KBM-7 (cell line): ENCODE data around the gene OR11G2.
"Not testable (repeated sequence)": the region's sequence is repeated elsewhere in the genome, so short reads cannot be mapped to it uniquely, and the experiment has no call there.

Experiments
- DNase-seq: peaks from one replicate; pipeline ENCODE4 v3.0.0-alpha.2; 2015
- in situ Hi-C: fragments of 300-500 bp; cut with MboI; formaldehyde crosslinking; loops from 2 replicates; pipeline ENCODE4 v1.14.3; 2020; ENCODE audit warnings: low sequenced_read_pairs, low pct_unique_long_range_greater_than_20kb, mixed read lengths

Gene OR11G2

GRCh38 chr14:20190596-20190995, at the start of gene OR11G2:
TSS of gene OR11G2 (plus strand) at chr14:20190896. CDS start at chr14:20197438, 6,542 bp downstream.
- no peak for DNase-seq
- in situ Hi-C loops: no loop called here

DNA sequence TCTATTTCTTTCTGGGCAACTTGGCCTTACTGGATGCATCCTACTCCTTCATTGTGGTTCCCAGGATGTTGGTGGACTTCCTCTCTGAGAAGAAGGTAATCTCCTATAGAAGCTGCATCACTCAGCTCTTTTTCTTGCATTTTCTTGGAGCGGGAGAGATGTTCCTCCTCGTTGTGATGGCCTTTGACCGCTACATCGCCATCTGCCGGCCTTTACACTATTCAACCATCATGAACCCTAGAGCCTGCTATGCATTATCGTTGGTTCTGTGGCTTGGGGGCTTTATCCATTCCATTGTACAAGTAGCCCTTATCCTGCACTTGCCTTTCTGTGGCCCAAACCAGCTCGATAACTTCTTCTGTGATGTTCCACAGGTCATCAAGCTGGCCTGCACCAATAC, 46.8 kb upstream of the OR11G2 start:
- peak; percentile 11 for DNase-seq
- in situ Hi-C loops: no loop called here

GRCh38 chr14:20144820-20145219, 45.9 kb upstream of the OR11G2 start:
- in situ Hi-C loops: no loop called here
- no peak for DNase-seq

DNA sequence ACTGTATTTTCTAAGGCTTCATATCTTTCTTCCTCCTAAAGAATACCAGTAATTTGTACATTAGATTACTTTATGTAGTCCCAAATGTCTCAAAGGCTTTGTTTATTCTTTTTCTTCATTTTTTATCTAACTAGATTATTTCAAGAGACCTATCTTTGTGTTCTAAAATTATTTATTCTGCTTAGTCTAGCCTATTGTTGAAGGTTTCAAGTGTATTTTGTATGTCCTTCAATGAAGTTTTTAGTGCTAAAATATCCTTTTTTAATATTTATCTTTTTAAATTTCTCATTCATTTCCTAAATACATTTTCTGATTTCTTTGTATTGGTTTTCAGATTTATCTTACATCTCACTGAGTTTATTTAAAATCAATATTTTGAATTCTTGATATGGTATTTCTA, 26.2 kb upstream of the OR11G2 start:
- no peak for DNase-seq
- in situ Hi-C loops: no loop called here

GRCh38 chr14:20167091-20167490, 23.6 kb upstream of the OR11G2 start:
- no peak for DNase-seq
- in situ Hi-C loops: no loop called here

- DNase-seq, in situ Hi-C loops: not testable (repeated sequence)
Measured at GRCh38 chr14:20169852-20170251, 20.8 kb upstream of the OR11G2 start.

- DNase-seq, in situ Hi-C loops: not testable (repeated sequence)
Measured at GRCh38 chr14:20174205-20174604, 16.5 kb upstream of the OR11G2 start.

DNA sequence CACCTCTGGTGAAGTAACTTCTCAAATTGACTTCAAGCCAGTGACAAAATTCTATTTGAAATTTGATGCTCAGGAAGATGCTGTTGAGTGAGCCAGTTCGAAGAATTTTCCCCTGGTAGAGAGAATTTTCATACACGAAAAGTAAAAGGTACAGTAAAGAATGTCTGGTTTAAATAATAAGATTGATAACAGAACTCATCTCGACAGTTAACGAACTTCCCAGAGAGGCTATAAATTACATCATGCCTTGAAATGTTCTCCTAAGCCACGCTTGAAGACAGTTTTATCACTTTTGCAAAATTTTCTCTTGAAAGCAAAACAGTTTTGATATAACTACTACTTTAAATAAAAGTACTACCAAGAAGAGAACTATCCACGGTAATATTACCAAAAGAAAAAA, 14.4 kb upstream of the OR11G2 start:
- in situ Hi-C loops: no loop called here
- DNase-seq: no peak

DNA sequence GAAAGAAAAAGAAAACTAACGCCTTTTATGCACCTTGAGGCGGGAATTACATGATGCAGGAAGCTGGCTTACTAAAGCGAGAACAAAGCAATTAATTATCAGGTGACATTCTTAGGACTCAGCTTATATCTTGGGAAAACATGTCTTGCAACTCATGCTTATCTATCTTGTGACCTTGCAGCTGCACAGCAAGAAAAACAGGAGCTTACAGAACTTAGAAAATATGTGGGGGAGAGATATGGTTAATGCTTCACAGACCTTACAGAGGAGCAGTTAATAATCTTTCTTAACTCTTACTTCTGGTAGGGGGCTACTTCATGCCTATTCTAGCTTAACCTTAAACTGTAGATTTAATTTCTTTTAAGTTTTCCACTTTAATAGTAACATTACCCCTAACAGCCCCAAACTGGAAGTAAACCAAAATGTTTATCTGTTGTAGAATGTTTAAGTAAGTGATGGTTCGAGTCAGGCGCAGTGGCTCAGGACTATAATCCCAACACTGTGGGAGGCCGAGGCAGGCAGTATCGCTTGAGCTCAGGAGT, 13.2 kb upstream of the OR11G2 start:
- in situ Hi-C loops: no loop called here
- DNase-seq: no peak

GRCh38 chr14:20179218-20179617, 11.5 kb upstream of the OR11G2 start:
- DNase-seq: peak; percentile 26
- in situ Hi-C loops: no loop called here

DNA sequence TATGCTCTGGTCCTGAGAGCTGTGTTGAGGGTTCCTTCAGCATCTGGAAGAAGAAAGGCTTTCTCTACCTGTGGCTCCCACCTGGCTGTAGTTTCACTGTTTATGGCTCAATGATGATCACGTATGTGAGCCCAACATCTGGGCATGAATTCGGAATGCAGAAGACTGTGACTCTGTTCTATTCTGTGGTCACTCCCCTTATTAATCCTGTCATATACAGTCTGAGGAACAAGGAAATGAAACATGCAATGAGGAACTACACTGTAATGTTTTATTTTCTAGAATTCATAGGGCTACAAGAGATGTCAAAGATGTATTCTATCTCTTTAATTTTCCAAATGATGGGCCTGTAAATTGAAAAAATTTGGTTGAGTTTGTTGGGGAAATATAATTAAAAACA, 10.8 kb upstream of the OR11G2 start:
- in situ Hi-C loops: no loop called here
- no peak for DNase-seq

DNA sequence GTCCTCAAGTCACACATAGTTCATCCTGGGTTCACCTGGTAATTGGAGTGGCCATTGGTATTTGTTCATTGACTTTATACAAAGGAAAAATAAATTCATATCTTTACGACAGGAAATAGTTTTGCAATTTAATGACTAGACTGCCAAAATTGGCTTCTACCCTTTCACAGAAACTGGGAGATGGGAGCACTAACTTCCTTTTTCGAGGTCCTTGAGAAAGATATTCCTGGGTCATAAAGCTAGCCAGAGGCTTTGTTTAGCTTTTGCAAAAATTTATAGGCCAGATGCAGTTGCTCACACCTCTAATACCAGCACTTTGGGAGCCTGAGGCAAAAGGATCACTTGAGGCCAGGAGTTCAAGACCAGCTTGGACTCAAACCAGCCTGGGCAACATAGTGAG, 10.2 kb upstream of the OR11G2 start:
- DNase-seq: no peak
- in situ Hi-C loops: no loop called here

DNA sequence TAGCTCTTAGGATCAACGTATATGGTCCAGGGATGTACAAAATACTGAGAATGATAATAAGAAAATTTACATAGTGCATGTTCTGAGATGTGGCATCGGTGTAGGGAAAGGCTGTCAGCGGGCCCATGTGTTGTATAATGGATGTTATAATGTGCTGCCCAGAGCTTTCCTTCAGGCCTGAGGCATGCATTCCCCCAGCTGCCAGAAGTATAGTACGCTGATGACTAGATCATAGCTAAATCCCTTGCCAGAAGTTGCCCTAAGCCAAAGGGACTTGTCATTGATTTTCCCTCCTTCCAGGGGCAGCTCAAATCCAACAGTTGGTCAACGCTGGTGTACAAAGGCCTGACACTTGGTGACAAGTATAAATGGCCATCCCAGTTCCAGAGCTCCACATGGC, 6.5 kb upstream of the OR11G2 start:
- no peak for DNase-seq

DNA sequence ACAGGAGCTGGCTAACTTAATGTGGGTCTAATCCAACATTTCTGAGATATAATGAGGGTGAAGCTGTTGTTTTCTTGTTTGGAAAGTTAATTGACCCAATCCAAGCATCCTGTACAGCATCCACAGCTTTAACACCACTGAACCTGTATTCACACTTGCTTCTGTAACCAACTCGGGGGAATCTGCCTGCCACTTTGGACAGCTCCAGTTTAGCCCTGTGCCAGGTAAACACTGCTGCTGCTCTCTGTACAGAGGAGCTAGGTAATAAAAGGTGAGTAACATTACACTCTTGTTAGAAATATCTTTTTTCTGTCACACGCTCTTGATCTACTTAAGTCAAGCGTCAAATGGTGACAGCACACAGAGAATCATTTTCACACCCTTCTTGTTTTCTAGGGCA, 700 bp downstream of the OR11G2 start:
- in situ Hi-C loops: no loop called here
- DNase-seq: no peak

More for the DNA sequence above, 6.5 kb upstream of the OR11G2 start:
- in situ Hi-C loops: no loop called here

GRCh38 chr14:20194101-20194500, 3.4 kb downstream of the OR11G2 start:
- in situ Hi-C loops: no loop called here
- no peak for DNase-seq

- in situ Hi-C loops, DNase-seq: not testable (repeated sequence)
Measured at GRCh38 chr14:20195170-20195569, 4.5 kb downstream of the OR11G2 start.

- DNase-seq: no peak
- in situ Hi-C loops: no loop called here
Measured at GRCh38 chr14:20195911-20196310, 5.2 kb downstream of the OR11G2 start.

GRCh38 chr14:20197459-20197858, 6.8 kb downstream of the OR11G2 start:
- in situ Hi-C loops: no loop called here

GRCh38 chr14:20198991-20199390, 8.3 kb downstream of the OR11G2 start:
- in situ Hi-C loops: no loop called here
- DNase-seq: no peak

More at GRCh38 chr14:20197459-20197858, 6.8 kb downstream of the OR11G2 start:
- no peak for DNase-seq

- in situ Hi-C loops: no loop called here
- no peak for DNase-seq
Measured at GRCh38 chr14:20204721-20205120, 14.0 kb downstream of the OR11G2 start.

DNA sequence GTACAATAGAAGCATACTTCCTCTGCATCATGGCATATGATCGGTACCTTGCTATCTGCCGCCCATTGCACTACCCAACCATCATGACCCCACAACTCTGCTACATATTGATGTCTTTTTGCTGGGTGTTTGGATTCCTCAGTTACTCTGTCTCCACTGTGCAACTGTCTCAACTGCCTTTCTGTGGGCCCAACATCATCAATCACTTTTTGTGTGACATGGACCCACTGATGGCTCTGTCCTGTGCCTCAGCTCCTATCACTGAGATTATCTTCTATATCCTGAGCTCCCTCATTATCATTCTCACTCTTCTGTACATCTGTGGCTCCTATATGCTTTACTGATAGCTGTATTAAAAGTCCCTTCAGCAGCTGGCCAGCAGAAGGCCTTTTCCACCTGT, 18.9 kb downstream of the OR11G2 start:
- no peak for DNase-seq
- in situ Hi-C loops: no loop called here

DNA sequence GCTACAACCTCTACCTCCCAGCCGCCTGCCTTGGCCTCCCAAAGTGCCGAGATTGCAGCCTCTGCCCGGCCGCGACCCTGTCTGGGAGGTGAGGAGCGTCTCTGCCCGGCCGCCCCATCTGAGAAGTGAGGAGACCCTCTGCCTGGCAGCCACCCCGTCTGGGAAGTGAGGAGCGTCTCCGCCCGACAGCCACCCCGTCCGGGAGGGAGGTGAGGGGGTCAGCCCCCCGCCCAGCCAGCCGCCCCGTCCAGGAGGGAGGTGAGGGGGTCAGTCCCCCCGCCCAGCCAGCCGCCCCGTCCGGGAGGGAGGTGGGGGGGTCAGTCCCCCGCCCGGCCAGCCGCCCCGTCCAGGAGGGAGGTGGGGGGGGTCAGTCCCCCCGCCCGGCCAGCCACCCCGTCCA, 21.7 kb downstream of the OR11G2 start:
- DNase-seq: not testable (repeated sequence)

More for the DNA sequence above, 21.7 kb downstream of the OR11G2 start:
- in situ Hi-C loops: not testable (repeated sequence)
